K562 treated with DMSO at 1 percent for 24 hours (cell line): ENCODE data around the gene KRTAP10-5. TPM values are rescaled to one million over a fixed set of nuclear protein-coding genes. Genes with fewer than 3 reads are reported as not detected.

Experiments used
- total RNA-seq: library from RNA; unstranded; fragments of 300-600 nt; gene quantifications from 2 replicates; pipeline ENCODE4 v1.2.3, GENCODE V29; 2022; ENCODE audit warnings: low read depth; ENCODE audit not compliant: insufficient read depth

KRTAP10-5 gene, protein sequence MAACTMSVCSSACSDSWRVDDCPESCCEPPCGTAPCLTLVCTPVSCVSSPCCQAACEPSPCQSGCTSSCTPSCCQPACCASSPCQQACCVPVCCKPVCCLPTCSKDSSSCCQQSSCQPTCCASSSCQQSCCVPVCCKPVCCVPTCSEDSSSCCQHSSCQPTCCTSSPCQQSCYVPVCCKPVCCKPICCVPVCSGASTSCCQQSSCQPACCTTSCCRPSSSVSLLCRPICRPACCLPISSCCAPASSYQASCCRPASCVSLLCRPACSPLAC
- not detected in 2 replicates for total RNA-seq

DNA sequence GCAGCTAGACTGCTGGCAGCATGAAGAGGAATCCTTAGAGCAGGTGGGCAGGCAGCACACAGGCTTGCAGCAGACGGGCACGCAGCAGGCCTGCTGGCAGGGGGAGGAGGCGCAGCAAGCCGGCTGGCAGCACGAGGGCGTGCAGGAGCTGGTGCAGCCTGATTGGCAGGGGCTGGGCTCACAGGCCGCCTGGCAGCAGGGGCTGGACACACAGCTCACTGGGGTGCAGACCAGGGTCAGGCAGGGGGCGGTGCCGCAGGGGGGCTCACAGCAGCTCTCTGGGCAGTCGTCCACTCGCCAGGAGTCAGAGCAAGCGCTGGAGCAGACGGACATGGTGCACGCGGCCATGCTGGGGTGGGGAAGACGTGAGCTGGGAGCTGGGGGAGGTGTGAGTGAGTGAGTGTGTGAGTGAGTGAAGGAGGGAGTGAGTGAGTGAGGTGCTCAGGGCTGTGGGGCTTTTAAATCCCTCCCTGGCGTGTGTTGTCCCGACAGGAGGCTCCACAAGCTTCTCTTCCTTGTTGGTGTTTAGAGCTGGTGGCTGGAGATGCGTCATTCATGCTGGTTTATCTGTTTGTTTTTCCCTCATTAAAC lies at the start of gene KRTAP10-5:
Gene KRTAP10-5, minus strand, starts transcription at position 374 of the 591 bp plus-strand sequence. Its CDS starts 26 bp downstream, at position 348.

DNA sequence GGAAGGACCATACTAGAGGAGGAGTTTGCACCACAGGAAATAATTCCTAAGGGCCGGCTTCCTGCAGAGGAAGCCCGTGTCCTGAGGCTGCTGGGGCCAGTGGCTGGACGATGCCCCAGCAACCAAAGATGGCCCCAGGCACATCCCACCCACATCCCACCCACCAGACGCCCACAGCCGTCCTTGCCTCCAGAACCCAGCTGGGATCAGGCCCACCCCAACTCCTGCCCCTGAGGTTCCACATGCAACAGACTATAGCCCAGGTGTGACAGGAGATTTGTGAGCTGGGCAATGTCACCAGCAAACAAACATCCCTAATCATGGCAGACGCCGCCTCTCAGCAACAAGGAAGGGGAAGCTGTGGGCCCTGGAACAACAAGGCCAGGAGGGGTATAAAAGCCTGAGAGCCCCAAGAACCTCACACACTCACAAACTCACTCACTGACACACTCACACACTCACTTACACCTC lies 46.3 kb upstream of the KRTAP10-5 start, which contains the start of gene KRTAP10-9:
Gene KRTAP10-9, plus strand, starts transcription at position 421 of the 471 bp plus-strand sequence. CDS start 79 bp downstream, outside the sequence.

DNA sequence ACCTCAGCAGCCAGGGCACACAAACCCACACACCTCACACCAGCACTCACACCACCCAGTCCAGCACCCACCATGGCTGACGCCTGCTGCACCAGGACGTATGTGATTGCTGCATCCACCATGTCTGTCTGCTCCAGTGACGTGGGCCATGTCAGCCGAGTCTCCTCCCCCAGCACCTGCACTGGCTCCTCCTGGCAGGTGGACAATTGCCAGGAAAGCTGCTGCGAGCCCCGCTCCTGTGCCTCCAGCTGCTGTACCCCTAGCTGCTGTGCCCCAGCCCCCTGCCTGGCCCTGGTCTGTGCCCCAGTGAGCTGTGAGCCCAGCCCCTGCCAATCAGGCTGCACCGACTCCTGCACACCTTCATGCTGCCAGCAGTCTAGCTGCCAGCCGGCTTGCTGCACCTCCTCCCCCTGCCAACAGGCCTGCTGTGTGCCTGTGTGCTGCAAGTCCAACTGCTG lies 31.7 kb upstream of the KRTAP10-5 start, which contains the start of gene KRTAP10-8:
Gene KRTAP10-8, plus strand, starts transcription at position 51 of the 458 bp plus-strand sequence. Its CDS starts 22 bp downstream, at position 73.

DNA sequence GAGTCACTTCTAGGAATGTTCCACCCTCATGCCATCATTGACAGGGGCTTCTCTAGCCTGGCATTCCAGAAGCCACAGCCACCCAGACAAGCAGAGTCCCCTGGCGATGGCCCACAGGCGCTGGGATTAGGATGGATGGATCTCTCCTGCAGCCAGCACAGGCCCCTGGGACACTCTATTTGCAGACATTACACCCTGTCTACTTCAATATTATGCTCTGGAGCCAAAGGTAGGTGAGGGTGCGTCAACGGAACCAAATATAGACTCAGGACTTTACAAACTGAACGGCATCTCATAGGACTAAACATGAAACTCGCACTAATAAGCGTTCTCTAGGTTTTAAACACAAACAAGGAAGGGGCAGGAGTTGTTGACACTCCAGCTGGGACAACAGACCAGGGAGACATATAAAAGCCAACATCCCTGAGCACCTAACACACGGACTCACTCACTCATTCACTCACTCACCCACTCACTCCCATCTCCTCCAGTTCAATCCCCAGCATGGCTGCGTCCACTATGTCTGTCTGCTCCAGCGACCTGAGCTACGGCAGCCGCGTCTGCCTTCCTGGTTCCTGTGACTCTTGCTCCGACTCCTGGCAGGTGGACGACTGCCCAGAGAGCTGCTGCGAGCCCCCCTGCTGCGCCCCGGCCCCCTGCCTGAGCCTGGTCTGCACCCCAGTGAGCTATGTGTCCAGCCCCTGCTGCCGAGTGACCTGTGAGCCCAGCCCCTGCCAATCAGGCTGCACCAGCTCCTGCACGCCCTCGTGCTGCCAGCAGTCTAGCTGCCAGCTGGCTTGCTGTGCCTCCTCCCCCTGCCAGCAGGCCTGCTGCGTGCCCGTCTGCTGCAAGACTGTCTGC lies 19.9 kb upstream of the KRTAP10-5 start, which contains the start of gene KRTAP10-7:
Gene KRTAP10-7, plus strand, starts transcription at position 480 of the 861 bp plus-strand sequence. Its CDS starts 25 bp downstream, at position 505.

DNA sequence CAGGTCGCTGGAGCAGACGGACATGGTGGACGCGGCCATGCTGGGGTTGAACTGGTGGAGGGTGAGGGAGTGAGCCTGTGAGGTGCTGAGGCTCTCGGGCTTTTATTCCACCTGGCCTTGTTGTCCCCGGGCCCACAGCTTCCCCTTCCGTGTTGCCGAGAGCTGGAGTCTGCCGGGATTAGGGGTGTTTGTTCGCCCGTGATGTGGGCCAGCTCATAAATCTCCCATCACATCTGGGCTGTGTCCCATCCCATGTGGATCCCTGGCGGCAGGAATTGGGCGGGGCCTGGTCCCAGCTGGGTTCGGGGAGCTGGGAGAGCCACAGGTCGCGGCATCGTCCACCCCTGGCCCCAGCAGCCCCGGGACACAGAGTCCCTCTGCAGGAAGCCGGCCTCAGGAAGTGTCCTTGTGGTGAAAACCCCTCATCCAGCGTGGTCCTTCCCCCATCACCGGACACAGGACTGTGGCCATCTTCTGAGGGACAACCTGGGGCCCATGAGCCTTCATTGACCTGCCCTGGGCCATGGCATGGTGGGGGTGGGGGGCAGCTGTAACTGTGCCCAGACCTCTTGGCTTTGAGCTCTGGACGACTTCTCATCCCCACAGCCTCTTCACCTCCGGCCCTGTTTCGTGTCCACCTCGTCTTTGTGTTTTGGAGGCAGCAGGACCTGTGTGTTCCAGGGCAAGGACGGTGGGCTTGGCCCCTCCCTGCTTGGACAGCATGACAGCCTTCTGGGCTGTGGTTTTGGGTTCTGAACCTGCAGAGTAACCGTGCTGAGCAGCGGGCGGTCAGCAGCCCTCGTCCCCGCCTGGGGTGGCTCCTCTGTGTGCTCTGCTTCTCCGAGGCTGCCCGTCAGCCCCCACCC lies 12.3 kb upstream of the KRTAP10-5 start, which contains the start of gene KRTAP10-6:
Gene KRTAP10-6, minus strand, starts transcription at position 60 of the 866 bp plus-strand sequence. Its CDS starts 21 bp downstream, at position 39.

DNA sequence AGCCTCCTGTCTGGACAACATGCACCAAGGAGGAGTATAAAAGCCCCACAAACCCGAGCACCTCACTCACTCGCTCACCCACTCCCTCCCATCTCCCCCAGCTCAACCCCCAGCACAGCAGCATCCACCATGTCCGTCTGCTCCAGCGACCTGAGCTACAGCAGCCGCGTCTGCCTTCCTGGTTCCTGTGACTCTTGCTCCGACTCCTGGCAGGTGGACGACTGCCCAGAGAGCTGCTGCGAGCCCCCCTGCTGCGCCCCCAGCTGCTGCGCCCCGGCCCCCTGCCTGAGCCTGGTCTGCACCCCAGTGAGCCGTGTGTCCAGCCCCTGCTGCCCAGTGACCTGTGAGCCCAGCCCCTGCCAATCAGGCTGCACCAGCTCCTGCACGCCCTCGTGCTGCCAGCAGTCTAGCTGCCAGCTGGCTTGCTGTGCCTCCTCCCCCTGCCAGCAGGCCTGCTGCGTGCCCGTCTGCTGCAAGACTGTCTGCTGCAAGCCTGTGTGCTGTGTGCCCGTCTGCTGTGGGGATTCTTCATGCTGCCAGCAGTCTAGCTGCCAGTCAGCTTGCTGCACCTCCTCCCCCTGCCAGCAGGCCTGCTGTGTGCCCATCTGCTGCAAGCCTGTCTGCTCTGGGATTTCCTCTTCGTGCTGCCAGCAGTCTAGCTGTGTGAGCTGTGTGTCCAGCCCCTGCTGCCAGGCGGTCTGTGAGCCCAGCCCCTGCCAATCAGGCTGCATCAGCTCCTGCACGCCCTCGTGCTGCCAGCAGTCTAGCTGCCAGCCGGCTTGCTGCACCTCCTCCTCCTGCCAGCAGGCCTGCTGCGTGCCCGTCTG lies 6.6 kb downstream of the KRTAP10-5 start, which contains the start of gene KRTAP10-4:
Gene KRTAP10-4, plus strand, starts transcription at position 100 of the 827 bp plus-strand sequence. Its CDS starts 30 bp downstream, at position 130.

DNA sequence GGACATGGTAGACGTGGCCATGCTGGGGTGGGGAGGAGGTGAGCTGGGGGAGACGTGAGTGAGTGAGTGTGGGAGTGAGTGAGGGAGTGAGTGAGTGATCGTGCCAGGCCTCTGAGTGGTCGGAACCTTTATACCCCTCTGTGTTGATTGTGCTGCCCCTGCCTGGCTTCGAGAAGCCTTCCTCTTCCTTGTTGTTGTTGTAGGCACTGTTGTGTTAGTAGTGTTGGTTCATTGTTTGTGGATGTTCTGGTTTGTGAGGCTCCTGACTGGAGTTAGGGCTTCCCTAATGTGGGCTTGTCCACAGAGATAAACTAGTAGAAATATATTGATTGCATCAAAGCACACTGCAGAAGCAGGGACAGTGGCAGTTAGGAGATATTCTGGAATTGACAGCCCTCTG lies 21.7 kb downstream of the KRTAP10-5 start, which contains the start of gene KRTAP10-3:
Gene KRTAP10-3, minus strand, starts transcription at position 101 of the 400 bp plus-strand sequence. Its CDS starts 80 bp downstream, at position 21.

DNA sequence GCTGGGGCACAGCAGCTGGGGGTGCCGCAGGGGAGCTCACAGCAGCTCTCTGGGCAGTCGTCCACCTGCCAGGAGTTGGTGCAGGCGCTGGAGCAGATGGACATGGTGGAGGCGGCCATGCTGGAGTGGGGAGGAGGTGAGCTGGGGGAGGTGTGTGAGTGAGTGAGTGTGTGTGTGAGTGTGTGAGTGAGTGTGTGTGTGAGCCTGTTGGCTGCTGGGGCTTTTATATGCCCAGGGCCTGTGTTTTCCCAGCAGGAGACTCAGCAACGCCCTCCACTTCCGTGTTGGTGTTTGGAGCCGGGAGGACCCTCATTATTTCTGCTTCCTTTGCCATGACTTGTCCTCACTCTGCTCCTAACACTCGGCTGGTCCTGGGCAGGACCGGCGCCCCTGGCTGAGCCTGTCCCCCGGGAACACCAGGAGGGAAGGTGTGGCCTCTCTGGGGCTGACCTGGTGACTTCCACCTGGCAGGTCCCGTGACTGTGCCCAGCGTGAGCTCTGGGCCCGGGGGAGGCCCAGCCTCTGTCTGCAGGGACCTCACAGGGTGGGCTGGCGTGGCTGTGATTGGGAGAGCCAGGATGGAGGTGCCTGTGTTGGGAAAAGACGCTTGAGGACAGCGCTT lies 29.0 kb downstream of the KRTAP10-5 start, which contains the start of gene KRTAP10-2:
Gene KRTAP10-2, minus strand, starts transcription at position 166 of the 622 bp plus-strand sequence. Its CDS starts 47 bp downstream, at position 119.

DNA sequence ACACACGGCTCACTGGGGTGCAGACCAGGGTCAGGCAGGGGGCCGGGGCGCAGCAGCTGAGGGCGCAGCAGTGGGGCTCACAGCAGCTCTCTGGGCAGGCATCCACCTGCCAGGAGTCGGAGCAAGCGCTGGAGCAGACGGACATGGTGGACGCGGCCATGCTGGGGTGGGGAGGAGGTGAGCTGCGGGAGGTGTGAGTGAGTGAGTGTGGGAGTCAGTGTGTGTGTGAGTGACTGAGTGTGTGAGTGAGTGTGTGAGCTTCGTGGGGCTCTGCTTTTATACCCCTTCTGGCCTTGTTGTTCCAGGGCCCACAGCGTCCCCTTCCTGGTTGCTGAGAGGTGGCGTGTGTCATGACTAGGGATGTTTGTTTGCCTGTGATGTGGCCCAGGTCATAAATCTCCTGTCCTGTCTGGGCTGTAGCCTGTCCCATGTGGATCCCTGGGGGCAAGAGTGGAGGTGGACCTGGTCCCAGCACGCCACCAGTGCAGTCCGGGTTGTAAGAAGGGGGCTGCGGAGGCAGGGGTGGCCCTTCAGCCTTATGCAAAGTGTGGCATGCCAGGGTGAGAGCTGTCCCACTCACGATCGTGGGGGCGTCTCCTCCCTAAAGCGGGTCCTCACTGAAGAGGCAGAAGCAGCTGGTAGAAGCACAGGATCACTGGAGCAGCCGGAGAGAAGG lies 40.3 kb downstream of the KRTAP10-5 start, which contains the start of gene KRTAP10-1:
Gene KRTAP10-1, minus strand, starts transcription at position 205 of the 676 bp plus-strand sequence. Its CDS starts 45 bp downstream, at position 160.

Other genes starting within 250 kb of the KRTAP10-5 start
- gene CFAP410, start 241.2 kb downstream of the KRTAP10-5 start, total RNA-seq = 19.1 and 28.2 TPM in 2 replicates
- 3.2 and 4.5 TPM in 2 replicates for gene TRPM2, start 227.0 kb downstream of the KRTAP10-5 start, total RNA-seq
- 0.13 and 0.21 TPM in 2 replicates for gene LRRC3, start 125.1 kb downstream of the KRTAP10-5 start, total RNA-seq
- gene KRTAP10-1, start 40.4 kb downstream of the KRTAP10-5 start, total RNA-seq = not detected in 2 replicates
- gene KRTAP10-2, start 29.1 kb downstream of the KRTAP10-5 start, total RNA-seq = not detected in 2 replicates
- not detected in 2 replicates for gene KRTAP10-3, start 21.8 kb downstream of the KRTAP10-5 start, total RNA-seq
- not detected in 2 replicates for gene KRTAP10-4, start 6.9 kb downstream of the KRTAP10-5 start, total RNA-seq
- gene KRTAP10-6, start 11.9 kb upstream of the KRTAP10-5 start, total RNA-seq = not detected in 2 replicates
- not detected in 2 replicates for gene KRTAP10-7, start 20.0 kb upstream of the KRTAP10-5 start, total RNA-seq
- not detected in 2 replicates for gene KRTAP10-8, start 31.5 kb upstream of the KRTAP10-5 start, total RNA-seq
- not detected in 2 replicates for gene KRTAP10-9, start 46.5 kb upstream of the KRTAP10-5 start, total RNA-seq
- not detected in 2 replicates for gene KRTAP10-10, start 56.8 kb upstream of the KRTAP10-5 start, total RNA-seq
- gene KRTAP10-11, start 65.8 kb upstream of the KRTAP10-5 start, total RNA-seq = not detected in 2 replicates
- gene KRTAP12-4, start 74.1 kb upstream of the KRTAP10-5 start, total RNA-seq = not detected in 2 replicates
- not detected in 2 replicates for gene KRTAP12-3, start 77.3 kb upstream of the KRTAP10-5 start, total RNA-seq
- not detected in 2 replicates for gene KRTAP12-2, start 86.3 kb upstream of the KRTAP10-5 start, total RNA-seq
- gene KRTAP12-1, start 101.6 kb upstream of the KRTAP10-5 start, total RNA-seq = not detected in 2 replicates
- not detected in 2 replicates for gene KRTAP10-12, start 116.6 kb upstream of the KRTAP10-5 start, total RNA-seq
- gene TSPEAR, start 131.0 kb upstream of the KRTAP10-5 start, total RNA-seq = 0.08 TPM in 1 of 2 replicates, not detected in the other
- 67.6 and 76.4 TPM in 2 replicates for gene UBE2G2, start 221.2 kb upstream of the KRTAP10-5 start, total RNA-seq
- gene SUMO3, start 237.5 kb upstream of the KRTAP10-5 start, total RNA-seq = 76.7 and 81.9 TPM in 2 replicates